GDM1 (cell line): ENCODE results near the gene ENPEP.
"Not testable (repeated sequence)": the region's sequence is repeated elsewhere in the genome, so short reads cannot be mapped to it uniquely, and the experiment has no call there.

Experiments
- DNase-seq: peaks from one replicate; lab custom pipeline; 2025; lab: John Stamatoyannopoulos, UW

Gene ENPEP

GRCh38 chr4:110520886-110521285 lies 44.9 kb downstream of the ENPEP start:
- no peak for DNase-seq

- no peak for DNase-seq
These were observed 50.6 kb downstream of the ENPEP start for GRCh38 chr4:110526589-110526988.

- DNase-seq, result no peak
These were observed 51.2 kb downstream of the ENPEP start for GRCh38 chr4:110527156-110527555.

- no peak for DNase-seq
These were observed 57.1 kb downstream of the ENPEP start for GRCh38 chr4:110532901-110533589.

- no peak for DNase-seq
These were observed 57.6 kb downstream of the ENPEP start for GRCh38 chr4:110533590-110533910.

GRCh38 chr4:110533940-110534339 lies 58.0 kb downstream of the ENPEP start:
- DNase-seq, result no peak

- DNase-seq, result no peak
These were observed 64.6 kb downstream of the ENPEP start for GRCh38 chr4:110540581-110540980.

GRCh38 chr4:110540982-110541451 lies 65.1 kb downstream of the ENPEP start:
- DNase-seq, result no peak

GRCh38 chr4:110543577-110543976 lies 67.6 kb downstream of the ENPEP start:
- no peak for DNase-seq

GRCh38 chr4:110544594-110544993 lies 68.6 kb downstream of the ENPEP start:
- DNase-seq, result no peak

- DNase-seq, result no peak
These were observed 74.3 kb downstream of the ENPEP start for GRCh38 chr4:110550260-110550659.

GRCh38 chr4:110553197-110553596 lies 77.2 kb downstream of the ENPEP start:
- no peak for DNase-seq

- DNase-seq, result no peak
These were observed 91.3 kb downstream of the ENPEP start for GRCh38 chr4:110567214-110567613.

GRCh38 chr4:110576696-110577095 lies 100.7 kb downstream of the ENPEP start:
- DNase-seq, result not testable (repeated sequence)

GRCh38 chr4:110586131-110586850 lies 110.3 kb downstream of the ENPEP start:
- DNase-seq, result no peak

- no peak for DNase-seq
These were observed 111.8 kb downstream of the ENPEP start for GRCh38 chr4:110587666-110588285.

GRCh38 chr4:110589297-110589696 lies 113.3 kb downstream of the ENPEP start:
- no peak for DNase-seq

GRCh38 chr4:110595583-110595982 lies 119.6 kb downstream of the ENPEP start:
- no peak for DNase-seq

- no peak for DNase-seq
These were observed 120.5 kb downstream of the ENPEP start for GRCh38 chr4:110596431-110596830.

- no peak for DNase-seq
These were observed 121.6 kb downstream of the ENPEP start for GRCh38 chr4:110597582-110597981.

GRCh38 chr4:110602061-110602460 lies 126.1 kb downstream of the ENPEP start:
- no peak for DNase-seq

- DNase-seq, result no peak
These were observed 129.1 kb downstream of the ENPEP start for GRCh38 chr4:110605077-110605476.

- DNase-seq, result no peak
These were observed 133.2 kb downstream of the ENPEP start for GRCh38 chr4:110609044-110609750.
